C4-2B (cell line): Measurements from ENCODE around the gene MCUB.
"Not testable (repeated sequence)": the region's sequence is repeated elsewhere in the genome, so short reads cannot be mapped to it uniquely, and the experiment has no call there.

Experiments used
- ZFX ChIP-seq: fragments of 450-650 bp; IDR thresholded peaks from 2 replicates; pipeline ENCODE4 v1.6.1; 2017
- TF ChIP-seq, protein P1 (sequence below): fragments of 450-650 bp; conservative IDR thresholded peaks from 2 replicates; pipeline ENCODE4 v1.5.1; 2017; ENCODE audit warnings: mild to moderate bottlenecking

DNA sequence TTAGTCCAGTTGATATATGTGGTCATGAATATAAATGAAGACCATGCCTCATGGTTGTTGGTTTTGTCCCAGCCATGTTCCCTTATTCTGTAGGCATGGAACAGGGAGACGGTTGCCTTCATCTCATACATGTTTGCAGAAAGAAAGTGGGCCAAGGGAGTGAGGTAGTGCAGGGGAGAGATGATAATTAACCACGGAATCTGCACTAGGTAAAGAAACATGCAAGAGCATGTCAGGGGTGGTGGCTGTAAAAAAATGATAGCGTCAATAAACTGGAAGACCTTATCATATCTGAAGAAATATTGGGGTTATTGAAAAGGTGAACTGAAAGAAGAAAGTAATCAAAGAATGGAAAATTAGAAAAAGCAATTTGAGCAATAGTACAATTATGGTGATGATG, 35.1 kb downstream of the MCUB start:
- TF ChIP-seq, protein P1, sequence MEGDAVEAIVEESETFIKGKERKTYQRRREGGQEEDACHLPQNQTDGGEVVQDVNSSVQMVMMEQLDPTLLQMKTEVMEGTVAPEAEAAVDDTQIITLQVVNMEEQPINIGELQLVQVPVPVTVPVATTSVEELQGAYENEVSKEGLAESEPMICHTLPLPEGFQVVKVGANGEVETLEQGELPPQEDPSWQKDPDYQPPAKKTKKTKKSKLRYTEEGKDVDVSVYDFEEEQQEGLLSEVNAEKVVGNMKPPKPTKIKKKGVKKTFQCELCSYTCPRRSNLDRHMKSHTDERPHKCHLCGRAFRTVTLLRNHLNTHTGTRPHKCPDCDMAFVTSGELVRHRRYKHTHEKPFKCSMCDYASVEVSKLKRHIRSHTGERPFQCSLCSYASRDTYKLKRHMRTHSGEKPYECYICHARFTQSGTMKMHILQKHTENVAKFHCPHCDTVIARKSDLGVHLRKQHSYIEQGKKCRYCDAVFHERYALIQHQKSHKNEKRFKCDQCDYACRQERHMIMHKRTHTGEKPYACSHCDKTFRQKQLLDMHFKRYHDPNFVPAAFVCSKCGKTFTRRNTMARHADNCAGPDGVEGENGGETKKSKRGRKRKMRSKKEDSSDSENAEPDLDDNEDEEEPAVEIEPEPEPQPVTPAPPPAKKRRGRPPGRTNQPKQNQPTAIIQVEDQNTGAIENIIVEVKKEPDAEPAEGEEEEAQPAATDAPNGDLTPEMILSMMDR = not testable (repeated sequence)
- TF ChIP-seq ZFX = not testable (repeated sequence)
